ENCODE measurements around the gene CTNNA3. TPM values are rescaled to one million over a fixed set of nuclear protein-coding genes. Genes with fewer than 3 reads are reported as not detected.

The CTNNA3 gene
- total and polyA plus RNA-seq, 5 donors from 2014 or later, result not detected

- no peaks in the 10 kb centered on the region for H3K9me3 ChIP-seq (ENCODE audit: control insufficient read depth in 2 of 2, low read length in 2 of 2)
- H3K27me3 Mint-ChIP-seq, result no peaks in the 10 kb centered on the region
- no peak overlapping the region for H3K4me3 Mint-ChIP-seq
- no peak overlapping the region for H3K27ac ChIP-seq (ENCODE audit: insufficient read depth, low read length, poor library complexity, severe bottlenecking)
- no peaks in the 10 kb centered on the region for H3K36me3 Mint-ChIP-seq
- peaks cover 0 to 5% (median 0%) of the 10 kb centered on the region in 7 donors for H3K9me3 Mint-ChIP-seq
- H3K4me3 ChIP-seq (ENCODE audit: low read depth, low read length), result no peak overlapping the region
- H3K4me1 ChIP-seq (ENCODE audit: control insufficient read depth, insufficient read depth, low read length, poor library complexity, severe bottlenecking), result no peaks in the 10 kb centered on the region
- no peaks in the 10 kb centered on the region for H3K4me1 Mint-ChIP-seq
- H3K27me3 ChIP-seq (ENCODE audit: control insufficient read depth, insufficient read depth, low read length), result no peaks in the 10 kb centered on the region
- H3K27ac Mint-ChIP-seq, result no peak overlapping the region
- no peaks in the 10 kb centered on the region for H3K36me3 ChIP-seq (ENCODE audit: control insufficient read depth, insufficient read depth, low read length)
- ATAC-seq (ENCODE audit: low read depth in 2 of 2) (no peak), DNase-seq (no peak)
These were observed 755.0 kb downstream of the CTNNA3 start for GRCh38 chr10:66940965-66941364.

- no peak overlapping the region for H3K27ac Mint-ChIP-seq
- Histone ChIP-seq H3K27ac (ENCODE audit: insufficient read depth, low read length, poor library complexity, severe bottlenecking) (no peak overlapping the region), H3K4me1 (ENCODE audit: control insufficient read depth, insufficient read depth, low read length, poor library complexity, severe bottlenecking) (no peaks in the 10 kb centered on the region), H3K27me3 (ENCODE audit: control insufficient read depth, insufficient read depth, low read length) (peaks cover under 1% of the 10 kb centered on the region), H3K36me3 (ENCODE audit: control insufficient read depth, insufficient read depth, low read length) (no peaks in the 10 kb centered on the region), H3K4me3 (ENCODE audit: low read depth, low read length) (no peak overlapping the region), H3K9me3 (ENCODE audit: control insufficient read depth in 2 of 2, low read length in 2 of 2) (no peaks in the 10 kb centered on the region)
- no peak overlapping the region for H3K4me3 Mint-ChIP-seq
- H3K4me1 Mint-ChIP-seq, result no peaks in the 10 kb centered on the region
- ATAC-seq (ENCODE audit: low read depth in 2 of 2), result no peak
- H3K36me3 Mint-ChIP-seq, result no peaks in the 10 kb centered on the region
- H3K9me3 Mint-ChIP-seq, result peaks cover 0 to 3% (median 0%) of the 10 kb centered on the region in 7 donors
- no peak for DNase-seq
- peaks cover 5% of the 10 kb centered on the region for H3K27me3 Mint-ChIP-seq
These were observed 761.3 kb downstream of the CTNNA3 start for GRCh38 chr10:66934711-66935110.

DNA sequence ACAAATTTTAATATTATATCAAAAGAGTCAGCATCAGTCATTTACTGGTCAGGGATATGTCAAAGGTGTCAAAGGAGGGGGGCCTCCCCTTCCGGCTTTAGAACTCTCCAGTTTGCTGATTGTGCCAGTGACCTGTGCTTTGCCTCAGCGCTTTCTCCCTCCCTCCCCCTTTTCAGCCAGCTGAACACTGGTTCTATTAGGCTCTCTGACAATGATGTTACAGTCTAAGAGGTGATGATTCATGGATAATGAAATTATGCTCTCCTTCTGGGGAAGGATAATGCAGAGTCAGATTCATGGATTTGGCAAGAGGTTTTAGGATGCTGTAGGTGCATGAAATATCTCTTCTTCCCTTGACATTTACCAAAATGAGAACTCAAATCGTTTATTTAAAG, 764.0 kb downstream of the CTNNA3 start:
- peaks cover 15% of the 10 kb centered on the region for H3K27me3 ChIP-seq (ENCODE audit: control insufficient read depth, insufficient read depth, low read length)
- no peak overlapping the region for H3K4me3 ChIP-seq (ENCODE audit: low read depth, low read length)
- DNase-seq (no peak), ATAC-seq (ENCODE audit: low read depth in 2 of 2) (no peak)
- peaks cover 24% of the 10 kb centered on the region for H3K27me3 Mint-ChIP-seq
- no peaks in the 10 kb centered on the region for H3K4me1 Mint-ChIP-seq
- no peak overlapping the region for H3K27ac Mint-ChIP-seq
- H3K4me1 ChIP-seq (ENCODE audit: control insufficient read depth, insufficient read depth, low read length, poor library complexity, severe bottlenecking), result no peaks in the 10 kb centered on the region
- H3K36me3 Mint-ChIP-seq, result no peaks in the 10 kb centered on the region
- no peaks in the 10 kb centered on the region for H3K9me3 ChIP-seq (ENCODE audit: control insufficient read depth in 2 of 2, low read length in 2 of 2)
- no peak overlapping the region for H3K27ac ChIP-seq (ENCODE audit: insufficient read depth, low read length, poor library complexity, severe bottlenecking)
- no peaks in the 10 kb centered on the region for H3K36me3 ChIP-seq (ENCODE audit: control insufficient read depth, insufficient read depth, low read length)
- peaks cover 0 to 2% (median 0%) of the 10 kb centered on the region in 7 donors for H3K9me3 Mint-ChIP-seq
- H3K4me3 Mint-ChIP-seq, result no peak overlapping the region

DNA sequence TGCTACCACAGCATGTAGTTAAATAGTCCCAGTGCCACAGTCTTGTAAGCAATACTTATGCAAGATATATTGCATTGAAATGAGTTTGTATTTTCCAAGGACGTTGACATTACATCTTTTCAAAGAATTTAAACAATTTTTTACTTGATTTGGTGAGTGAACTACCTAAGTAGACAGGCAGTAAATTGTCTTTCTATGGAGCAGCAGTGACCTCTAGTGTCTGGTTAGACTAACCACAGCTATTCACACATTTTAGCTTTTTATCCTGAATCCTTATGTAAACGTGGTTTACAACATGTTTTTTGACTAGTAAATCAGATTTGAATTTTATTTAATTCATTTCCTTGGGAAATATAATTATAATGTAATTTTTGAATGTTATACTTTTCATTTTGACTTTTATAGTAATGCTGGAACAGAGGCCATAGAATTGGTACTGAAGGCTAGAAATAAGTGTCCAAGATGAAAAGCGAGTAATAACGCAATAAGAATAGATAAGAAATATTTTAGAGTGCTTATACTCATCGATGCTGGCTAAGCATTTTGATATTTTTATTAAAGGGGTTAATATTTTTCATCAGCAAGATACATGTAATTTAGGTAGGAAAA, 764.6 kb downstream of the CTNNA3 start:
- Histone ChIP-seq H3K9me3 (ENCODE audit: control insufficient read depth in 2 of 2, low read length in 2 of 2) (no peaks in the 10 kb centered on the region), H3K36me3 (ENCODE audit: control insufficient read depth, insufficient read depth, low read length) (no peaks in the 10 kb centered on the region), H3K27ac (ENCODE audit: insufficient read depth, low read length, poor library complexity, severe bottlenecking) (no peak overlapping the region), H3K4me3 (ENCODE audit: low read depth, low read length) (no peak overlapping the region), H3K4me1 (ENCODE audit: control insufficient read depth, insufficient read depth, low read length, poor library complexity, severe bottlenecking) (no peaks in the 10 kb centered on the region), H3K27me3 (ENCODE audit: control insufficient read depth, insufficient read depth, low read length) (peaks cover 17% of the 10 kb centered on the region)
- Mint-ChIP-seq H3K4me3 (no peak overlapping the region), H3K36me3 (no peaks in the 10 kb centered on the region), H3K9me3 (peaks cover 0 to 2% (median 0%) of the 10 kb centered on the region in 7 donors), H3K27ac (no peak overlapping the region), H3K27me3 (peaks cover 24% of the 10 kb centered on the region), H3K4me1 (no peaks in the 10 kb centered on the region)
- DNase-seq, result peak in 1 of 3 donors; percentile 49
- ATAC-seq (ENCODE audit: low read depth in 2 of 2), result no peak

DNA sequence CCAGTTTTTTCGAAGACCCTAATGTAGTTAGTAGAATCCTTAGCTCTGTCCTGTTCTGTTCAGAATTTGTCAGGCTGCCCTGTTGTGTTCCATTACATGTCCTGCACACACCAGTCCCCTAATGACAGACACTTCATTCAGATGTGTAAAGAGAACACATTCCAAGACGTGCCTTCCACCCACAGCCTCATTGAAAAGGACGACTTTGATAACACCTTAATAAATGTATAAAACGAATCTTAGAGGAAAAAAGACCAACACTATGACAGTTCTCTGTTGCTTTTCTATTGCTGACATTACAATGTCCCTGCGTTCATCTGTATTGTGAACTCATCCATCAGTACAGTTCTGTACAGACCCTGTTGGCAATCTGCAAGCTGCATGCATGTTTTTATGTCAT, 766.6 kb downstream of the CTNNA3 start:
- DNase-seq (no peak), ATAC-seq (ENCODE audit: low read depth in 2 of 2) (no peak)
- Mint-ChIP-seq H3K9me3 (peaks cover 0 to 2% (median 0%) of the 10 kb centered on the region in 7 donors), H3K4me1 (no peaks in the 10 kb centered on the region), H3K36me3 (no peaks in the 10 kb centered on the region), H3K27ac (no peak overlapping the region), H3K27me3 (peaks cover 33% of the 10 kb centered on the region), H3K4me3 (no peak overlapping the region)
- Histone ChIP-seq H3K4me1 (ENCODE audit: control insufficient read depth, insufficient read depth, low read length, poor library complexity, severe bottlenecking) (no peaks in the 10 kb centered on the region), H3K27ac (ENCODE audit: insufficient read depth, low read length, poor library complexity, severe bottlenecking) (no peak overlapping the region), H3K27me3 (ENCODE audit: control insufficient read depth, insufficient read depth, low read length) (peaks cover 19% of the 10 kb centered on the region), H3K9me3 (ENCODE audit: control insufficient read depth in 2 of 2, low read length in 2 of 2) (no peaks in the 10 kb centered on the region), H3K4me3 (ENCODE audit: low read depth, low read length) (no peak overlapping the region), H3K36me3 (ENCODE audit: control insufficient read depth, insufficient read depth, low read length) (no peaks in the 10 kb centered on the region)

DNA sequence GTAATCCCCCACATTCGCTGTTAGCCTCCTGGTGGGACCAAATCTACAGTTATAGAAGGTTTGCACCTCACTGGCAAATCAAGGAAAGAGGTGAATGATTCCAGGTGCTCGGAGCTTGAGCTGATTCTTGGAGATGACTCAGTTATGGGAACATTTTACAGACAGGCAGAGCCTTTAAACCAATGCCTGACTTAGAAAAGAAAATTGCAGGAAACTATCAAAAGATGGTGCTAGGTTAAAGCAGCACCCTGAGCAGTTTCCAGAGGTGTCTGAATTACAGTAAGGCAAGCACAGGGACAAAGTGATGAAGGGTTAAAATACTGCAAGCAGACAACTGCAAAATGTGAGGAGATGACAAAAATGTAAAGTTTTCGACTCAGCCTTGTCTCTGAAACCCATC, 767.2 kb downstream of the CTNNA3 start:
- H3K27ac Mint-ChIP-seq, result no peak overlapping the region
- H3K36me3 ChIP-seq (ENCODE audit: control insufficient read depth, insufficient read depth, low read length), result no peaks in the 10 kb centered on the region
- H3K4me1 Mint-ChIP-seq, result no peaks in the 10 kb centered on the region
- H3K4me3 Mint-ChIP-seq, result no peak overlapping the region
- H3K36me3 Mint-ChIP-seq, result no peaks in the 10 kb centered on the region
- H3K9me3 Mint-ChIP-seq, result no peaks in the 10 kb centered on the region
- no peaks in the 10 kb centered on the region for H3K4me1 ChIP-seq (ENCODE audit: control insufficient read depth, insufficient read depth, low read length, poor library complexity, severe bottlenecking)
- H3K27ac ChIP-seq (ENCODE audit: insufficient read depth, low read length, poor library complexity, severe bottlenecking), result no peak overlapping the region
- peaks cover 19% of the 10 kb centered on the region for H3K27me3 ChIP-seq (ENCODE audit: control insufficient read depth, insufficient read depth, low read length)
- no peak overlapping the region for H3K4me3 ChIP-seq (ENCODE audit: low read depth, low read length)
- H3K27me3 Mint-ChIP-seq, result peaks cover 33% of the 10 kb centered on the region
- DNase-seq (no peak), ATAC-seq (ENCODE audit: low read depth in 2 of 2) (no peak)
- H3K9me3 ChIP-seq (ENCODE audit: control insufficient read depth in 2 of 2, low read length in 2 of 2), result no peaks in the 10 kb centered on the region

DNA sequence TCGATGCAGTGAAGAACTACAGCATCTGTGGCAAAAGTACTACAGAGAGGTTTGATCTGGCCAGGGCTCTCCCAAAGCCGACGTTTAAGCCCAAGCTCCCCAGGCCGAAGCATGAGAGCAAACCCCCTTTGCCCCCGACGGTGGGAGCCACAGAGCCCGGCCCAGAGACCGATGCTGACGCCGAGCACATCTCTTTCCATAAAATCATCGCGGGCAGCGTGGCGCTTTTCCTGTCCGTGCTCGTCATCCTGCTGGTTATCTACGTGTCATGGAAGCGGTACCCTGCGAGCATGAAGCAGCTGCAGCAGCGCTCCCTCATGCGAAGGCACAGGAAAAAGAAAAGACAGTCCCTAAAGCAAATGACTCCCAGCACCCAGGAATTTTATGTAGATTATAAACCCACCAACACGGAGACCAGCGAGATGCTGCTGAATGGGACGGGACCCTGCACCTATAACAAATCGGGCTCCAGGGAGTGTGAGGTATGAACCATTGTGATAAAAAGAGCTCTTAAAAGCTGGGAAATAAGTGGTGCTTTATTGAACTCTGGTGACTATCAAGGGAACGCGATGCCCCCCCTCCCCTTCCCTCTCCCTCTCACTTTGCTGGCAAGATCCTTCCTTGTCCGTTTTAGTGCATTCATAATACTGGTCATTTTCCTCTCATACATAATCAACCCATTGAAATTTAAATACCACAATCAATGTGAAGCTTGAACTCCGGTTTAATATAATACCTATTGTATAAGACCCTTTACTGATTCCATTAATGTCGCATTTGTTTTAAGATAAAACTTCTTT, 767.8 kb downstream of the CTNNA3 start:
- no peaks in the 10 kb centered on the region for H3K36me3 ChIP-seq (ENCODE audit: control insufficient read depth, insufficient read depth, low read length)
- H3K27ac Mint-ChIP-seq, result no peak overlapping the region
- H3K4me1 ChIP-seq (ENCODE audit: control insufficient read depth, insufficient read depth, low read length, poor library complexity, severe bottlenecking), result no peaks in the 10 kb centered on the region
- no peaks in the 10 kb centered on the region for H3K36me3 Mint-ChIP-seq
- no peak for DNase-seq
- peaks cover 36% of the 10 kb centered on the region for H3K27me3 Mint-ChIP-seq
- no peak overlapping the region for H3K4me3 ChIP-seq (ENCODE audit: low read depth, low read length)
- H3K9me3 Mint-ChIP-seq, result no peaks in the 10 kb centered on the region
- no peaks in the 10 kb centered on the region for H3K4me1 Mint-ChIP-seq
- H3K9me3 ChIP-seq (ENCODE audit: control insufficient read depth in 2 of 2, low read length in 2 of 2), result no peaks in the 10 kb centered on the region
- no peak for ATAC-seq (ENCODE audit: low read depth in 2 of 2)
- H3K27me3 ChIP-seq (ENCODE audit: control insufficient read depth, insufficient read depth, low read length), result peaks cover 19% of the 10 kb centered on the region
- H3K4me3 Mint-ChIP-seq, result no peak overlapping the region
- no peak overlapping the region for H3K27ac ChIP-seq (ENCODE audit: insufficient read depth, low read length, poor library complexity, severe bottlenecking)
